ENCODE results near the gene FSIP1.

Gene FSIP1

GRCh38 chr15:39784125-39784524, 1.5 kb upstream of the FSIP1 start:
- H3K4me1 ChIP-seq (ENCODE audit: control insufficient read depth in 1 of 2, insufficient read depth in 1 of 2, low read depth in 1 of 2, low read length in 1 of 2): peaks cover 18 to 21% of the 10 kb centered on the region in 2 experiments
- no peaks in the 10 kb centered on the region for H3K9me3 ChIP-seq
- H3K27ac ChIP-seq: peak overlapping the region; percentile 85
- no peak overlapping the region for H3K4me3 ChIP-seq (ENCODE audit: low read depth in 1 of 2, low read length in 1 of 2)
- no peaks in the 10 kb centered on the region for H3K36me3 ChIP-seq
- H3K27me3 ChIP-seq: no peaks in the 10 kb centered on the region
- no peak for TF ChIP-seq CTCF (IDR thresholded peaks at IDR 0.05)

- Histone ChIP-seq H3K36me3 (no peaks in the 10 kb centered on the region), H3K9me3 (no peaks in the 10 kb centered on the region), H3K4me1 (ENCODE audit: control insufficient read depth in 1 of 2, insufficient read depth in 1 of 2, low read depth in 1 of 2, low read length in 1 of 2) (peaks cover 18 to 21% of the 10 kb centered on the region in 2 experiments), H3K4me3 (ENCODE audit: low read depth in 1 of 2, low read length in 1 of 2) (peak overlapping the region; percentile 87 to 97), H3K27ac (peak overlapping the region; percentile 85), H3K27me3 (no peaks in the 10 kb centered on the region)
- no peak for TF ChIP-seq CTCF (IDR thresholded peaks at IDR 0.05)
Observed at GRCh38 chr15:39783244-39783820, 691 bp upstream of the FSIP1 start.

GRCh38 chr15:39781967-39782302, 706 bp downstream of the FSIP1 start:
- no peaks in the 10 kb centered on the region for H3K36me3 ChIP-seq
- no peaks in the 10 kb centered on the region for H3K9me3 ChIP-seq
- no peaks in the 10 kb centered on the region for H3K27me3 ChIP-seq
- peaks cover 18 to 21% of the 10 kb centered on the region in 2 experiments for H3K4me1 ChIP-seq (ENCODE audit: control insufficient read depth in 1 of 2, insufficient read depth in 1 of 2, low read depth in 1 of 2, low read length in 1 of 2)
- peak overlapping the region; percentile 87 to 97 for H3K4me3 ChIP-seq (ENCODE audit: low read depth in 1 of 2, low read length in 1 of 2)
- peak overlapping the region; percentile 85 for H3K27ac ChIP-seq
- no peak for TF ChIP-seq CTCF (IDR thresholded peaks at IDR 0.05)

- Histone ChIP-seq H3K4me3 (ENCODE audit: low read depth in 1 of 2, low read length in 1 of 2) (peak overlapping the region in 1 of 2 experiments; percentile 97), H3K27ac (peak overlapping the region; percentile 85), H3K36me3 (no peaks in the 10 kb centered on the region), H3K27me3 (no peaks in the 10 kb centered on the region), H3K4me1 (ENCODE audit: control insufficient read depth in 1 of 2, insufficient read depth in 1 of 2, low read depth in 1 of 2, low read length in 1 of 2) (peaks cover 18 to 21% of the 10 kb centered on the region in 2 experiments), H3K9me3 (no peaks in the 10 kb centered on the region)
- TF ChIP-seq CTCF (IDR thresholded peaks at IDR 0.05): no peak
Observed at GRCh38 chr15:39781147-39781966, 1.3 kb downstream of the FSIP1 start.

- H3K9me3 ChIP-seq: no peaks in the 10 kb centered on the region
- no peak for TF ChIP-seq CTCF (IDR thresholded peaks at IDR 0.05)
- no peak overlapping the region for H3K27ac ChIP-seq
- H3K36me3 ChIP-seq: no peaks in the 10 kb centered on the region
- no peak overlapping the region for H3K4me3 ChIP-seq (ENCODE audit: low read depth in 1 of 2, low read length in 1 of 2)
- peaks cover 16 to 19% of the 10 kb centered on the region in 2 experiments for H3K4me1 ChIP-seq (ENCODE audit: control insufficient read depth in 1 of 2, insufficient read depth in 1 of 2, low read depth in 1 of 2, low read length in 1 of 2)
- H3K27me3 ChIP-seq: no peaks in the 10 kb centered on the region
Observed at GRCh38 chr15:39778021-39778420, 4.6 kb downstream of the FSIP1 start.
